ENCODE data around the gene NT5DC3.

- no peak for TF ChIP-seq MAFK (conservative IDR thresholded peaks at IDR 0.05 in 1 of 2, IDR thresholded peaks at IDR 0.05 in 1 of 2; ENCODE audit: low read length in 2 of 2)
- TF ChIP-seq CTCF (CRISPR knock-in tag; IDR thresholded peaks at IDR 0.05), result no peak
Observed at GRCh38 chr12:103798586-103798985, 42.4 kb downstream of the NT5DC3 start.

Measured in HepG2 (cell line).